GM23338 (cell line): ENCODE results near the gene RPTOR. TPM values are rescaled to one million over a fixed set of nuclear protein-coding genes. Genes with fewer than 3 reads are reported as not detected.

Source experiments
- ATAC-seq: fragments of 200-7000 bp; cut with Tn5 transposase; 3 replicates; pipeline ENCODE4 v1.9.1; 2020
- DNase-seq: peaks from one replicate; pipeline ENCODE4 v3.0.0-alpha.2; 2015; ENCODE audit warnings: low spot score
- H2AFZ ChIP-seq: fragments of 200-600 bp; sonication (generic); 2 replicates; pipeline ENCODE4 v1.8.0; 2016; ENCODE audit warnings: antibody characterized with exemption, mild to moderate bottlenecking, moderate library complexity
- H3F3A ChIP-seq: fragments of 200-600 bp; sonication (generic); replicated peaks from 2 replicates; pipeline ENCODE4 v1.8.0; 2017; ENCODE audit warnings: antibody characterized with exemption, mixed run types, low read depth
- H3K27ac ChIP-seq: fragments of 200-600 bp; sonication (generic); 2 replicates; pipeline ENCODE4 v1.6.1; 2016; ENCODE audit warnings: low read depth
- H3K27me3 ChIP-seq: fragments of 200-600 bp; sonication (generic); 2 replicates; pipeline ENCODE4 v1.8.0; 2016; ENCODE audit warnings: mild to moderate bottlenecking, mixed run types, moderate library complexity; ENCODE audit not compliant: insufficient read depth
- H3K36me3 ChIP-seq: fragments of 200-600 bp; sonication (generic); 2 replicates; pipeline ENCODE4 v1.8.0; 2016; ENCODE audit warnings: mild to moderate bottlenecking; ENCODE audit not compliant: insufficient read depth
- H3K4me1 ChIP-seq: fragments of 200-600 bp; sonication (generic); 2 replicates; pipeline ENCODE4 v1.8.0; 2016; ENCODE audit warnings: mild to moderate bottlenecking, moderate library complexity; ENCODE audit not compliant: insufficient read depth
- H3K4me2 ChIP-seq: fragments of 200-600 bp; sonication (generic); 2 replicates; pipeline ENCODE4 v1.7.1; 2017; ENCODE audit warnings: mixed run types
- H3K4me3 ChIP-seq: fragments of 200-600 bp; sonication (generic); 2 replicates; pipeline ENCODE4 v1.6.1; 2016; ENCODE audit warnings: mixed run types
- H3K79me2 ChIP-seq: fragments of 200-600 bp; sonication (generic); replicated peaks from 2 replicates; pipeline ENCODE4 v1.8.0; 2017; ENCODE audit warnings: mild to moderate bottlenecking; ENCODE audit not compliant: insufficient read depth
- H3K9me2 ChIP-seq: fragments of 200-600 bp; sonication (generic); 2 replicates; pipeline ENCODE4 v1.8.0; 2017; ENCODE audit not compliant: insufficient read depth
- H4K20me1 ChIP-seq: fragments of 200-600 bp; sonication (generic); replicated peaks from 2 replicates; pipeline ENCODE4 v1.8.0; 2017; ENCODE audit warnings: mild to moderate bottlenecking; ENCODE audit not compliant: insufficient read depth
- H3K27ac Mint-ChIP-seq: 2 replicates; pipeline ENCODE4 v1.8.0; 2020; ENCODE audit warnings: inconsistent platforms, mild to moderate bottlenecking, moderate library complexity, mixed read lengths
- H3K27me3 Mint-ChIP-seq: 3 replicates; pipeline ENCODE4 v1.8.0; 2022; ENCODE audit warnings: low read depth, mild to moderate bottlenecking, moderate library complexity, mixed read lengths, inconsistent platforms; ENCODE audit not compliant: insufficient read depth, poor library complexity
- H3K36me3 Mint-ChIP-seq: 3 replicates; pipeline ENCODE4 v1.8.0; 2021; ENCODE audit warnings: low read depth, mild to moderate bottlenecking, inconsistent platforms, moderate library complexity, mixed read lengths
- H3K4me1 Mint-ChIP-seq: 3 replicates; pipeline ENCODE4 v1.8.0; 2020; ENCODE audit warnings: mild to moderate bottlenecking, inconsistent platforms, mixed read lengths
- H3K4me3 Mint-ChIP-seq: 3 replicates; pipeline ENCODE4 v1.8.0; 2021; ENCODE audit warnings: moderate library complexity, mild to moderate bottlenecking, inconsistent platforms, mixed read lengths
- H3K9me3 Mint-ChIP-seq: 3 replicates; pipeline ENCODE4 v1.8.0; 2020; ENCODE audit warnings: moderate library complexity, mild to moderate bottlenecking, inconsistent platforms, mixed read lengths
- CREB1 ChIP-seq: fragments of 250-450 bp; sonication (Bioruptor Pico); IDR thresholded peaks from 2 replicates; pipeline ENCODE4 v1.5.0; 2020; ENCODE audit warnings: low read depth, mild to moderate bottlenecking, moderate library complexity
- CTCF ChIP-seq, 2 experiments: fragments of 200-600 bp in 1 of 2; sonication (generic) in 1 of 2; conservative IDR thresholded peaks; 2 replicates each; pipeline versions ENCODE4 v1.5.1 to v1.6.1; 2016 to 2017; ENCODE audit warnings: antibody characterized with exemption in 2 of 2, low read depth in 2 of 2, mild to moderate bottlenecking in 2 of 2, moderate library complexity in 1 of 2
- EZH2 ChIP-seq: fragments of 200-600 bp; sonication (generic); IDR thresholded peaks from one replicate; pipeline ENCODE4 v1.8.0; 2017; ENCODE audit warnings: antibody characterized with exemption, mild to moderate bottlenecking, low read depth; ENCODE audit not compliant: unreplicated experiment
- EZH2phosphoT487 ChIP-seq: fragments of 200-600 bp; sonication (generic); IDR thresholded peaks from one replicate; pipeline ENCODE4 v1.8.1; 2018; ENCODE audit warnings: antibody characterized with exemption; ENCODE audit not compliant: unreplicated experiment
- NANOG ChIP-seq: IDR thresholded peaks from 2 replicates; pipeline ENCODE4 v1.6.1; 2016; ENCODE audit warnings: antibody characterized with exemption, borderline replicate concordance
- POLR2AphosphoS5 ChIP-seq: IDR thresholded peaks from 2 replicates; pipeline ENCODE4 v1.6.1; 2016; ENCODE audit warnings: antibody characterized with exemption, low read depth
- REST ChIP-seq: IDR thresholded peaks from one replicate; pipeline ENCODE4 v1.6.1; 2018; ENCODE audit warnings: antibody characterized with exemption; ENCODE audit not compliant: unreplicated experiment
- STAT1 ChIP-seq: IDR thresholded peaks from one replicate; pipeline ENCODE4 v1.6.1; 2016; ENCODE audit warnings: antibody characterized with exemption; ENCODE audit not compliant: unreplicated experiment
- ZNF114 ChIP-seq: fragments of 250-450 bp; sonication (Bioruptor Pico); IDR thresholded peaks from 2 replicates; pipeline ENCODE4 v1.5.0; 2020; ENCODE audit warnings: mild to moderate bottlenecking, moderate library complexity
- ZNF331 ChIP-seq: fragments of 250-450 bp; sonication (Bioruptor Pico); IDR thresholded peaks from 2 replicates; pipeline ENCODE4 v1.5.0; 2020; ENCODE audit warnings: low read depth, mild to moderate bottlenecking, moderate library complexity
- polyA plus RNA-seq: library from polyadenylated mRNA; unstranded; fragments of >200 nt; fragmentation: Nextera tagmentation; extraction: Ambion mirVana; gene quantifications from 2 replicates; pipeline ENCODE4 v1.2.1, GENCODE V29; 2016
- total RNA-seq: library from RNA; depleted of rRNA; stranded (reverse); fragments of >200 nt; shearing (Covaris generic); gene quantifications from 2 replicates; pipeline ENCODE4 v1.2.3, GENCODE V29; 2014
- TF ChIP-seq, protein P1 (sequence below): IDR thresholded peaks from 2 replicates; pipeline ENCODE4 v1.6.1; 2016; ENCODE audit warnings: antibody characterized with exemption

RPTOR gene
- total and polyA plus RNA-seq, 2 experiments from 2014 or later, result 9.5 to 38.0 TPM

- Mint-ChIP-seq H3K9me3 (no peaks in the 10 kb centered on the region), H3K27me3 (peaks cover 2% of the 10 kb centered on the region), H3K27ac (no peak overlapping the region), H3K4me1 (peaks cover 14% of the 10 kb centered on the region), H3K4me3 (no peak overlapping the region), H3K36me3 (peaks cover 8% of the 10 kb centered on the region; the same call in 2 of the 3 replicates)
- H3K4me1 ChIP-seq, result no peaks in the 10 kb centered on the region
- H3K36me3 ChIP-seq, result no peaks in the 10 kb centered on the region; the same call in 1 of the 2 replicates
- H4K20me1 ChIP-seq, result peaks cover 2% of the 10 kb centered on the region; the same call in 1 of the 2 replicates
- no peak overlapping the region for H3K4me3 ChIP-seq
- no peaks in the 10 kb centered on the region for H3K9me2 ChIP-seq
- 0 out of 2 replicates have a peak, but pooled peaks cover 3% of the 10 kb centered on the region for H3K79me2 ChIP-seq
- no peaks in the 10 kb centered on the region for H3F3A ChIP-seq
- ATAC-seq, result no peak
- H2AFZ ChIP-seq, result no peak overlapping the region
- DNase-seq, result no peak
- H3K27me3 ChIP-seq, result no peaks in the 10 kb centered on the region
- TF ChIP-seq POLR2AphosphoS5 (no peak), EZH2 (no peak), STAT1 (no peak), ZNF114 (CRISPR knock-in tag) (no peak)
- no peak overlapping the region for H3K4me2 ChIP-seq
- no peak overlapping the region for H3K27ac ChIP-seq
These were observed 250.5 kb downstream of the RPTOR start for GRCh38 chr17:80795090-80795580.

GRCh38 chr17:80795754-80796153, 251.1 kb downstream of the RPTOR start:
- H2AFZ ChIP-seq, result no peak overlapping the region
- no peaks in the 10 kb centered on the region for H3F3A ChIP-seq
- no peak overlapping the region for H3K4me2 ChIP-seq
- TF ChIP-seq NANOG, result no peak
- TF ChIP-seq ZNF331 (CRISPR knock-in tag), result no peak
- TF ChIP-seq, protein P1, sequence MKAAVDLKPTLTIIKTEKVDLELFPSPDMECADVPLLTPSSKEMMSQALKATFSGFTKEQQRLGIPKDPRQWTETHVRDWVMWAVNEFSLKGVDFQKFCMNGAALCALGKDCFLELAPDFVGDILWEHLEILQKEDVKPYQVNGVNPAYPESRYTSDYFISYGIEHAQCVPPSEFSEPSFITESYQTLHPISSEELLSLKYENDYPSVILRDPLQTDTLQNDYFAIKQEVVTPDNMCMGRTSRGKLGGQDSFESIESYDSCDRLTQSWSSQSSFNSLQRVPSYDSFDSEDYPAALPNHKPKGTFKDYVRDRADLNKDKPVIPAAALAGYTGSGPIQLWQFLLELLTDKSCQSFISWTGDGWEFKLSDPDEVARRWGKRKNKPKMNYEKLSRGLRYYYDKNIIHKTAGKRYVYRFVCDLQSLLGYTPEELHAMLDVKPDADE, result no peak
- TF ChIP-seq REST, result no peak
- TF ChIP-seq CTCF (conservative IDR thresholded peaks at IDR 0.05; ENCODE audit: low read depth in 2 of 2), result no peak
- TF ChIP-seq ZNF114 (CRISPR knock-in tag), result no peak
- no peak for TF ChIP-seq EZH2
- TF ChIP-seq CREB1 (CRISPR knock-in tag), result no peak
- no peak for TF ChIP-seq EZH2phosphoT487
- ATAC-seq (no peak), DNase-seq (no peak)
- H3K79me2 ChIP-seq, result 0 out of 2 replicates have a peak, but pooled peaks cover 3% of the 10 kb centered on the region
- H3K4me3 ChIP-seq, result no peak overlapping the region
- Mint-ChIP-seq H3K27ac (no peak overlapping the region; the same call in 1 of the 2 replicates), H3K27me3 (peaks cover 2% of the 10 kb centered on the region), H3K4me3 (no peak overlapping the region), H3K4me1 (peaks cover 8% of the 10 kb centered on the region), H3K36me3 (peaks cover 8% of the 10 kb centered on the region; the same call in 2 of the 3 replicates), H3K9me3 (no peaks in the 10 kb centered on the region)
- peaks cover 2% of the 10 kb centered on the region; the same call in 1 of the 2 replicates for H4K20me1 ChIP-seq
- no peaks in the 10 kb centered on the region for H3K27me3 ChIP-seq
- no peaks in the 10 kb centered on the region; the same call in 1 of the 2 replicates for H3K36me3 ChIP-seq
- H3K9me2 ChIP-seq, result no peaks in the 10 kb centered on the region
- H3K27ac ChIP-seq, result no peak overlapping the region
- no peaks in the 10 kb centered on the region for H3K4me1 ChIP-seq
